DOHH2 (cell line): Measurements from ENCODE around the gene RNASE2.
A peak's percentile ranks its signal among the peaks of the same experiment; 100 is the strongest.
"Not testable (repeated sequence)": the region's sequence is repeated elsewhere in the genome, so short reads cannot be mapped to it uniquely, and the experiment has no call there.

ENCODE experiments used
- H3F3A ChIP-seq: fragments of 200-600 bp; sonication (generic), shearing (Covaris generic); 2 replicates; pipeline ENCODE4 v1.6.0; 2016; ENCODE audit warnings: antibody characterized with exemption, mild to moderate bottlenecking; ENCODE audit not compliant: control insufficient read depth, insufficient read depth
- H3K27ac ChIP-seq: fragments of 200-600 bp; sonication (generic); 2 replicates; pipeline ENCODE4 v1.5.1; 2014; ENCODE audit warnings: low read depth, mild to moderate bottlenecking, low read length, moderate library complexity
- H3K27me3 ChIP-seq: fragments of 200-600 bp; sonication (generic); 2 replicates; pipeline ENCODE4 v1.6.1; 2014; ENCODE audit warnings: mild to moderate bottlenecking, low read length, mixed read lengths; ENCODE audit not compliant: control insufficient read depth
- H3K36me3 ChIP-seq: fragments of 200-600 bp; sonication (generic); 2 replicates; pipeline ENCODE4 v1.6.1; 2014; ENCODE audit warnings: mild to moderate bottlenecking, low read length, moderate library complexity, mixed read lengths; ENCODE audit not compliant: control insufficient read depth
- H3K4me1 ChIP-seq: fragments of 200-600 bp; sonication (generic); 2 replicates; pipeline ENCODE4 v1.6.1; 2014; ENCODE audit warnings: mild to moderate bottlenecking, low read length, mixed read lengths; ENCODE audit not compliant: control insufficient read depth
- H3K4me2 ChIP-seq: fragments of 200-600 bp; sonication (generic); 2 replicates; pipeline ENCODE4 v1.6.0; 2014; ENCODE audit warnings: mild to moderate bottlenecking, low read length, moderate library complexity
- H3K4me3 ChIP-seq: fragments of 200-600 bp; sonication (generic); 2 replicates; pipeline ENCODE4 v1.5.1; 2014; ENCODE audit warnings: mild to moderate bottlenecking, low read length, mixed read lengths
- H3K79me2 ChIP-seq: fragments of 200-600 bp; sonication (generic); 2 replicates; pipeline ENCODE4 v1.6.1; 2014; ENCODE audit warnings: mild to moderate bottlenecking, low read length, mixed read lengths; ENCODE audit not compliant: control insufficient read depth
- H3K9me2 ChIP-seq: fragments of 200-600 bp; sonication (generic); replicated peaks from 2 replicates; pipeline ENCODE4 v1.6.1; 2014; ENCODE audit warnings: mild to moderate bottlenecking, low read length, mixed read lengths; ENCODE audit not compliant: control insufficient read depth
- H3K9me3 ChIP-seq: fragments of 200-600 bp; sonication (generic); 2 replicates; pipeline ENCODE4 v1.6.1; 2014; ENCODE audit warnings: antibody characterized with exemption, low read length, mixed read lengths; ENCODE audit not compliant: control insufficient read depth, insufficient read depth
- H4K20me1 ChIP-seq: fragments of 200-600 bp; sonication (generic); 2 replicates; pipeline ENCODE4 v1.6.0; 2014; ENCODE audit warnings: low read depth, mild to moderate bottlenecking, antibody characterized with exemption, low read length, moderate library complexity; ENCODE audit not compliant: control insufficient read depth, insufficient read depth
- EZH2phosphoT487 ChIP-seq: fragments of 200-600 bp; sonication (generic); IDR thresholded peaks from 2 replicates; pipeline ENCODE4 v1.6.1; 2017; ENCODE audit warnings: borderline replicate concordance, mild to moderate bottlenecking, antibody characterized with exemption, low read length, moderate library complexity, mixed read lengths
- TF ChIP-seq, protein P1 (sequence below): fragments of 200-600 bp; sonication (generic); IDR thresholded peaks from one replicate; pipeline ENCODE4 v1.5.1; 2014; ENCODE audit warnings: antibody characterized with exemption, mild to moderate bottlenecking, low read depth, low read length; ENCODE audit not compliant: poor library complexity, severe bottlenecking

Gene RNASE2

DNA sequence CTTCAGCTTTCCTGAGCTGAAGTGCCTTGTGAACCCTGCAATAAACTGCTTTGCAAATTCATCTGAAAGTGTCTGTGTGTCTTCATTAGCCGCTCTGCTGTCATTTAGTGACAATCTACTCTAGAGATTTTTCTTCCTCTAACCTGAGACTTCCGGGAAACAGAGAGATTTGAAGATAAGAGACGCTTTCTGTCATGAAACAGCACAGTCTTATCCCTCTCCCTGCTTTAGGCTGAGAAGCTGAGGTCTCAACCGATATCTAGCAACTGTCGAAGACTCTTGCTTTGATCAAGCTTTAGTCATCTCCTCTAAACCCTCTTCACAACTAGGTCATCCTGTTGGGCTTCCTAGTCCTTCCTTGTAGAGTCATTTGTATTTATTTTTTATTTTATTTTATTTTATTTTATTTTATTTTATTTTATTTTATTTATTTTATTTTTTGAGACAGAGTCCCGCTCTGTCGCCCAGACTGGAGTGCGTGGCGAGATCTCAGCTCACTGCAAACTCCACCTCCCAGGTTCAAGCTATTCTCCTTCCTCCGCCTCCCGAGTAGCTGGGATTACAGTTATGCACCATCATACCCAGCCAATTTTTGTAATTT is 1.2 kb downstream of the RNASE2 start:
- H4K20me1 ChIP-seq, result no peaks in the 10 kb centered on the region
- no peaks in the 10 kb centered on the region for H3F3A ChIP-seq
- H3K27me3 ChIP-seq, result no peaks in the 10 kb centered on the region
- H3K9me2 ChIP-seq, result no peaks in the 10 kb centered on the region
- no peaks in the 10 kb centered on the region for H3K36me3 ChIP-seq
- H3K4me1 ChIP-seq, result peaks cover 7% of the 10 kb centered on the region
- no peaks in the 10 kb centered on the region for H3K79me2 ChIP-seq
- no peaks in the 10 kb centered on the region for H3K9me3 ChIP-seq
- H3K4me2 ChIP-seq, result no peak overlapping the region
- no peak overlapping the region for H3K27ac ChIP-seq
- TF ChIP-seq, protein P1, sequence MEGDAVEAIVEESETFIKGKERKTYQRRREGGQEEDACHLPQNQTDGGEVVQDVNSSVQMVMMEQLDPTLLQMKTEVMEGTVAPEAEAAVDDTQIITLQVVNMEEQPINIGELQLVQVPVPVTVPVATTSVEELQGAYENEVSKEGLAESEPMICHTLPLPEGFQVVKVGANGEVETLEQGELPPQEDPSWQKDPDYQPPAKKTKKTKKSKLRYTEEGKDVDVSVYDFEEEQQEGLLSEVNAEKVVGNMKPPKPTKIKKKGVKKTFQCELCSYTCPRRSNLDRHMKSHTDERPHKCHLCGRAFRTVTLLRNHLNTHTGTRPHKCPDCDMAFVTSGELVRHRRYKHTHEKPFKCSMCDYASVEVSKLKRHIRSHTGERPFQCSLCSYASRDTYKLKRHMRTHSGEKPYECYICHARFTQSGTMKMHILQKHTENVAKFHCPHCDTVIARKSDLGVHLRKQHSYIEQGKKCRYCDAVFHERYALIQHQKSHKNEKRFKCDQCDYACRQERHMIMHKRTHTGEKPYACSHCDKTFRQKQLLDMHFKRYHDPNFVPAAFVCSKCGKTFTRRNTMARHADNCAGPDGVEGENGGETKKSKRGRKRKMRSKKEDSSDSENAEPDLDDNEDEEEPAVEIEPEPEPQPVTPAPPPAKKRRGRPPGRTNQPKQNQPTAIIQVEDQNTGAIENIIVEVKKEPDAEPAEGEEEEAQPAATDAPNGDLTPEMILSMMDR, result no peak
- TF ChIP-seq EZH2phosphoT487, result no peak
- no peak overlapping the region for H3K4me3 ChIP-seq

DNA sequence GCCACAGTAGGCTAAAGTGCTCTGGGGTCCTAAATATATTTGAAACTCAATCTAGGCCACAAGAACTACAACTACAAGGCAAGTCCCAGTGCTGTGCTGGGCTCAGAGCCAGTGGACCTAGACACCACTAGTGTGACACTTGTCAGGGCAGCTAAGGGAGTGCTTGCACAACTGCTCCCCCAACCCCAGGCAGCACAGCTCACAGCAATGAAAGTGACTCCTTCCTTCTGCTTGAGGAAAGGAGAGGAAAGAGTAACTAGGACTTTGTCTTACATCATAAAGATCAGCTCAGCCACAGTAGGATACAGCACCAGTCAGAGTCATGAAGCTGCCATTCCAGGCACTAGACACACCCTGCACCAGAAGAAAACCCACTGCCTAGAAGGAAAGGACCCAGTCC is 3.7 kb downstream of the RNASE2 start:
- H3K4me3 ChIP-seq, H4K20me1 ChIP-seq, H3K27ac ChIP-seq, H3K4me2 ChIP-seq, H3K9me3 ChIP-seq, H3K27me3 ChIP-seq, H3F3A ChIP-seq, H3K36me3 ChIP-seq, H3K9me2 ChIP-seq, H3K79me2 ChIP-seq: not testable (repeated sequence)
- peaks cover 20% of the 10 kb centered on the region for H3K4me1 ChIP-seq

DNA sequence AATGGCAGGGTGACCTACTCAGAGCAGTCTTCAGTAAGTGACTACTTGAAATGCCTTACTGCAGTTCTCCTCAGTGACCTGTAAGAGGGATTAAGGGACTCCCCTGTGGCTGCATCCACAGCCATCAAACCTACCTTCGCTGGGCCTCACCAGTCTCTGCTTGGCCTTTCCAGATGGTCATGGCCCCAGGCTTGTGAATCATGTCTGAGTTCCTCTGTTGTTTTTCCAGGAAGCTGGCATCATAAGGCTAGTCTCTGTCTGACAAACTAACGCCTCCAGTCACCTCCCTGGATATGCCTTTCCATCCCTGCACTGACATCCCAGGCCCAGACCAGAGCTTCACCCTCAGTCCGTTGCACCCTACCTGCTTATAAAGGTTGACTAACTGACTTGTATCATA is 14.0 kb downstream of the RNASE2 start:
- no peak overlapping the region for H3K4me3 ChIP-seq
- no peak for TF ChIP-seq EZH2phosphoT487
- TF ChIP-seq, protein P1, result no peak
- no peaks in the 10 kb centered on the region for H3K9me3 ChIP-seq
- peaks cover 13% of the 10 kb centered on the region for H3K4me1 ChIP-seq
- H3K4me2 ChIP-seq, result no peak overlapping the region
- no peaks in the 10 kb centered on the region for H3K36me3 ChIP-seq
- H3K27me3 ChIP-seq, result peaks cover 34% of the 10 kb centered on the region
- no peaks in the 10 kb centered on the region for H4K20me1 ChIP-seq
- no peaks in the 10 kb centered on the region for H3F3A ChIP-seq
- H3K9me2 ChIP-seq, result no peaks in the 10 kb centered on the region
- no peaks in the 10 kb centered on the region for H3K79me2 ChIP-seq
- H3K27ac ChIP-seq, result no peak overlapping the region

DNA sequence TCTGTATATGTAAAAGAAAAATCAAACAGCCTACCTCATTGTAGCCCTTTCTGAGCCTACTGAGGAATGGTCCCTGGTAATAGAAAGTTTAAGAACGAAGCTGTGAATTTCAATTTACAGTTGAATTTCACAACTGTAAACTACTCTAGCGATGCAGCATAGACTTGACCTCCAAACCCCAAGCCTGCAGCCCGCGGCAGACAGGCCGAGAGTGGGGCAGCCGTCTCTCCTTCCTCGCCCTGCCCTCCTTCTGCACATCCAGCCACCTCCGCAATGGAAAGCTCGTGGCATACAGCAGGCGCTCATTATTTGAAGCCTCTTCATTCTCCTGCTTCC is 15.3 kb downstream of the RNASE2 start:
- H3K27me3 ChIP-seq, result peaks cover 34% of the 10 kb centered on the region
- no peaks in the 10 kb centered on the region for H3K9me2 ChIP-seq
- no peaks in the 10 kb centered on the region for H3F3A ChIP-seq
- H3K4me2 ChIP-seq, result peak overlapping the region; percentile 98
- no peaks in the 10 kb centered on the region for H3K79me2 ChIP-seq
- TF ChIP-seq, protein P1, result no peak
- no peak for TF ChIP-seq EZH2phosphoT487
- H3K9me3 ChIP-seq, result no peaks in the 10 kb centered on the region
- peaks cover 13% of the 10 kb centered on the region for H3K4me1 ChIP-seq
- H4K20me1 ChIP-seq, result no peaks in the 10 kb centered on the region
- peak overlapping the region; percentile 92 for H3K4me3 ChIP-seq
- H3K27ac ChIP-seq, result no peak overlapping the region
- H3K36me3 ChIP-seq, result no peaks in the 10 kb centered on the region
